Psoas muscle (tissue), 8 donors: Measurements from ENCODE around the gene ZNF185. TPM values are rescaled to one million over a fixed set of nuclear protein-coding genes. Genes with fewer than 3 reads are reported as not detected.

Experiments used
- ATAC-seq, 4 donors: fragments of 200-7000 bp; cut with Tn5 transposase; one replicate each; pipeline ENCODE4 v1.9.1; 2020; ENCODE audit warnings: moderate library complexity in 3 of 4, mild to moderate bottlenecking in 2 of 4
- DNase-seq, 2 donors: peaks; one replicate each; pipeline ENCODE4 v3.0.0-alpha.2; 2020
- H3K27ac ChIP-seq: fragments of 200-600 bp; one replicate; pipeline ENCODE4 v1.8.0; 2022
- H3K27me3 ChIP-seq, 3 donors: fragments of 200-600 bp in 1 of 3; one replicate each; pipeline versions ENCODE4 v1.6.1 to v1.8.0; 2013 to 2022; ENCODE audit warnings: low read length in 2 of 3, mild to moderate bottlenecking in 2 of 3, moderate library complexity in 1 of 3; ENCODE audit not compliant: insufficient read depth in 3 of 3
- H3K36me3 ChIP-seq, 2 donors: fragments of 200-600 bp in 1 of 2; one replicate each; pipeline versions ENCODE4 v1.6.1 to v1.8.0; 2013 to 2022; ENCODE audit warnings: low read depth in 1 of 2, mild to moderate bottlenecking in 1 of 2, moderate library complexity in 1 of 2; ENCODE audit not compliant: insufficient read depth in 1 of 2
- H3K4me1 ChIP-seq: fragments of 200-600 bp; one replicate; pipeline ENCODE4 v1.8.0; 2022
- H3K4me3 ChIP-seq: fragments of 200-600 bp; one replicate; pipeline ENCODE4 v1.8.0; 2022; ENCODE audit warnings: mild to moderate bottlenecking
- H3K9me3 ChIP-seq: fragments of 200-600 bp; one replicate; pipeline ENCODE4 v1.8.0; 2022
- WGBS, 3 donors: extraction: QIAGEN DNeasy Blood & Tissue Kit; methylation state at CpG; one replicate each; pipeline versions ENCODE4 v1.1.6 to v1.1.7; 2013; 5-methylcytosine and 5-hydroxymethylcytosine counted together
- intact Hi-C, 2 donors: fragments of 100-400 bp; cut with DNase I; formaldehyde crosslinking; loops; one replicate each; pipeline versions ENCODE4 v1.11.0 to v1.14.2; 2022
- polyA plus RNA-seq, 3 donors: library from polyadenylated mRNA; stranded (reverse); fragments of 200-250 nt; gene quantifications; one replicate each; pipeline ENCODE4 v1.2.3, GENCODE V29; 2013
- total RNA-seq, 4 donors: library from RNA; stranded (reverse); fragmentation: NEBNext Ultra II Directional in 2 of 4; extraction: Animal tissue kit (Norgen Biotek cat#: 25700) in 2 of 4; gene quantifications; one replicate each; pipeline versions ENCODE4 v1.2.1 to v1.2.4, GENCODE V29; 2021 to 2023
- TF ChIP-seq, protein P1 (sequence below): fragments of 200-600 bp; IDR thresholded peaks from one replicate; pipeline ENCODE4 v1.8.0; 2022; ENCODE audit warnings: antibody characterized with exemption
- donor health status: healthy with polysubstance abuse.
- donor health status: DM: no; HTN: no; CAD: no; lungs with moderate emphysema.
- donor health status: Bipolar disorder and iron deficiency.
- donor health status: healthy.
- donor health status: DM: yes; HTN: yes; CAD: no.
- donor health status: DM: no; HTN: no; CAD: no.
- donor health status: DM: no; HTN: no; CAD: no.
- donor health status: DM: yes; HTN: yes; CAD: no.

The ZNF185 gene
- total and polyA plus RNA-seq, 7 donors = 0.79 to 1.5 (median 1.3) TPM

DNA sequence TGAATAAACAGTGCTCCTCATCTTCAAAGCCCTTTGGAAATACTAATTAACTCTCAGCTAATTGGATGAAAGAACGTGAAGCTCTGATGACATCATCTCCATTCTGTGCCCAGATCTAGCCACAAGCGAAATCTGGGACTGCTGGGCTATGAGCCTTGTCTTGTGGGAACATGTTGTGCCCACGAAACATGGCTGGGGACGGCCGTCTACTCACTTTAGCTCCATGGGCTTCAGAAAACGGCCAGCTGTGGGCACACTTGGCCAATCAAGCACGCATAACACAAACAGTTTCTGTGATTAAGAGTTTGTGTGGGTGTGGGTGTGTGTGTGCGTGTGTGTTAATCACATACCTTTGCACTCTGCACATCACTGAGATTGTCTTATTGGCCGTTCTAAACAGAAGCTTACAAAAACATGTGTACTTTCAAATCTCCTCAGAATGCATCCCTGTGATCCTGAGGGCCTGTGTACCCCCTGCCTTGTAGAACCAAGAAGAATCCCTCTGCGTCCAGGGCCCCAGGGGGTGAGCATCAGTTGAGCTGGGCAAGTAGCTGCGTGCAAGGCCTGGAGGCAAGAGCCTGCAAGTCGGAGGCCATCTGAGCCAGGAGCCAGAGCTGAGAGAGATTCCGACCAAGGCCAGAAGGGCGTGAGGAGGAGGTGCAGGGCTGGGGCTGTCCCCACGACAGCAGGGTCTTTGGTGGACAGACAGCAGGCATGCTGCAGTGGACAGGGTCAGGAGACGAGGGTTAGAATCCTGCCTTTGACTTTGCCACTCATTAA, 18.7 kb upstream of the ZNF185 start:
- intact Hi-C loops = loop anchor here in 1 of 2 donors (10.0 kb wide), 1 partner anchor 56 kb away; no protein-coding TSS in a partner anchor
- Histone ChIP-seq H3K27ac (no peak overlapping the region), H3K4me1 (no peaks in the 10 kb centered on the region), H3K36me3 (no peaks in the 10 kb centered on the region), H3K27me3 (peaks cover 0 to 8% (median 0%) of the 10 kb centered on the region in 3 donors), H3K9me3 (no peaks in the 10 kb centered on the region), H3K4me3 (no peak overlapping the region)
- DNase-seq (no peak), ATAC-seq (no peak)
- TF ChIP-seq, protein P1, sequence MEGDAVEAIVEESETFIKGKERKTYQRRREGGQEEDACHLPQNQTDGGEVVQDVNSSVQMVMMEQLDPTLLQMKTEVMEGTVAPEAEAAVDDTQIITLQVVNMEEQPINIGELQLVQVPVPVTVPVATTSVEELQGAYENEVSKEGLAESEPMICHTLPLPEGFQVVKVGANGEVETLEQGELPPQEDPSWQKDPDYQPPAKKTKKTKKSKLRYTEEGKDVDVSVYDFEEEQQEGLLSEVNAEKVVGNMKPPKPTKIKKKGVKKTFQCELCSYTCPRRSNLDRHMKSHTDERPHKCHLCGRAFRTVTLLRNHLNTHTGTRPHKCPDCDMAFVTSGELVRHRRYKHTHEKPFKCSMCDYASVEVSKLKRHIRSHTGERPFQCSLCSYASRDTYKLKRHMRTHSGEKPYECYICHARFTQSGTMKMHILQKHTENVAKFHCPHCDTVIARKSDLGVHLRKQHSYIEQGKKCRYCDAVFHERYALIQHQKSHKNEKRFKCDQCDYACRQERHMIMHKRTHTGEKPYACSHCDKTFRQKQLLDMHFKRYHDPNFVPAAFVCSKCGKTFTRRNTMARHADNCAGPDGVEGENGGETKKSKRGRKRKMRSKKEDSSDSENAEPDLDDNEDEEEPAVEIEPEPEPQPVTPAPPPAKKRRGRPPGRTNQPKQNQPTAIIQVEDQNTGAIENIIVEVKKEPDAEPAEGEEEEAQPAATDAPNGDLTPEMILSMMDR = no peak
- 72 to 78% (median 76%) methylated on average over 16 of the region's 16 CpGs for WGBS, 3 donors

DNA sequence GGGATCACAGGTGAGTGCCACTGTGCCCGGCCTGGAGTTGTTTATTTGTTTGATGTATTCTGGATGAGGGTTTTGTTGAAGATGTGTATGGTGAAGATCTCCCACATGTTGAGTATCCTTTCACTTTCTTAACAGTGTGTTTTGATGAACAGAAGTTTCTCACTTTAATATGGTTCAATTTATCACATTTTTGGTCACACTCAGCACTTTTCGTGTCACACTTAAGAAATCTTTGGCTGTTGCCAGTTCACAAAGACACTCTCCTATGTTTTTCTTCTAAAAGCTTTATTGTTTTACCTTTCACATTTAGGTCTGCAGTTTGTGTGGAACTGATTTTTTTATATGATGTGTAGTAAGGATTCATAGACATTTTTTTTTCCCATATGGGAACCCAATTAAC, 16.6 kb upstream of the ZNF185 start:
- Histone ChIP-seq H3K9me3 (no peaks in the 10 kb centered on the region), H3K4me1 (no peaks in the 10 kb centered on the region), H3K36me3 (no peaks in the 10 kb centered on the region), H3K4me3 (no peak overlapping the region), H3K27me3 (peaks cover 0 to 8% (median 0%) of the 10 kb centered on the region in 3 donors), H3K27ac (no peak overlapping the region)
- TF ChIP-seq, protein P1 = no peak
- no peak for DNase-seq
- intact Hi-C loops = no loop called here
- no peak for ATAC-seq
- WGBS, 3 donors = 80 to 88% (median 87%) methylated on average over 2 of the region's 2 CpGs

DNA sequence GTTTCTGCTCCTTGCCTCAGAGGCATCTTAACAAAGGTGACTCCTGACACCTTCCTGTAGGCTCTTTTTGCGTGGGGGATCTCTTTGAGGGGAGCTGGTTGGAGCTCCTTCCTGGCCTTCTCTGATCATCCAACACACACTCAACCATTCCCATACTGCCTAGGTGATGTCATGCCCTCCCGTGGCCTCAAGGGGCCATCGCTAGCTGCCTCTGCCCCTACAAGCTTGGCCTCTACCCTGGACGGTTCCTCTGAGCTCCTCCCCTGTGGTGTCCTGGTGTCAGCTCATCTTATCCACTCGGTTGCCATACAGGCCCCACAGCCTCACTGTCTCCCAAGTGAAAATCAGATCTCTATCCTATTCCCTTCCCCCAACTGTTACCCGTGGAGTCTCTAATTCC, 13.7 kb upstream of the ZNF185 start:
- no peaks in the 10 kb centered on the region for H3K9me3 ChIP-seq
- no peaks in the 10 kb centered on the region for H3K36me3 ChIP-seq
- H3K27me3 ChIP-seq = no peaks in the 10 kb centered on the region
- TF ChIP-seq, protein P1 = no peak
- H3K27ac ChIP-seq = no peak overlapping the region
- 41 to 63% (median 58%) methylated on average over 4 to 6 of the region's 6 CpGs for WGBS, 3 donors
- no peak for ATAC-seq
- H3K4me3 ChIP-seq = no peak overlapping the region
- no peak for DNase-seq
- intact Hi-C loops = no loop called here
- H3K4me1 ChIP-seq = no peaks in the 10 kb centered on the region

DNA sequence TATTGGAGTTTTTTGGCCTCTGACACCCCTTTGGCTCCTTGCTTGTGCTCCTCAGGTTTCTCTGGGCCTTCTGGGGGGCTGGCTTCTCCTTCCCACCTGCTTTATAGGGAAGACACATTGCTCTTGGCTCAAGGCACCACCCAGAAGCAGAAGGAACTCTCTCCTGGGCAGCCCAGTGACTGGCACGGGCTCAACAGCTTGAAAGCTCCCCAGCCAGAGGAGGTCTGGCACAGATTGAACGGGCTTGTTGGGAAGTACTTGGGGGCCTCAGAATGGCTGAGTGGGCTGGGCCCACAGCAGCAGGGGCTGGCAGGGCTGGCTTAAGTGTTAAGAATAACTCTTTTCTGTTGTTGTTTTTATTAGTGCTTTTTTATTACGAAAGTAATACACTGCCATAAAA, 11.2 kb upstream of the ZNF185 start:
- Histone ChIP-seq H3K36me3 (no peaks in the 10 kb centered on the region), H3K27ac (no peak overlapping the region), H3K27me3 (peaks cover 0 to 20% (median 0%) of the 10 kb centered on the region in 3 donors), H3K4me3 (no peak overlapping the region), H3K4me1 (no peaks in the 10 kb centered on the region), H3K9me3 (no peaks in the 10 kb centered on the region)
- ATAC-seq (no peak), DNase-seq (no peak)
- WGBS, 3 donors = 31 to 39% (median 36%) methylated on average over 3 of the region's 3 CpGs
- intact Hi-C loops = no loop called here
- TF ChIP-seq, protein P1 = no peak

DNA sequence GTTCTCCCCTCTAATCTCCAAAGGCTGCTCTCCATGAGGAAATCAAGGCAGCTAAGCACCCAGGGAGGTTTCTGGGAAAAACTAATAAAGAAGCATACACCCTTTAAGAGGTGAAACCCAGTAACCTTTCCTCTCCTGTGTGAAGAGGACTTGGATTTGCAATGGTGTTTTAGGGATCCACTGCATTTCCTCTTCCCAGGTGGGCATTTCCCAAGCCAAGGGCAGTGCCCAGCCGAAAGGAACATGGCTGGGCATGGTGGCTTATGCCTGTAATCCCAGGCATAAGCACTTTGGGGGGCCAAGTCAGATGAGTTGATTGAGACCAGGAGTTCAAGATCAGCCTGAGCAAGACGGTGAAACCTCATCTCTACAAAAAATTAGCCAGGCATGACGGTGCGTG, 5.4 kb upstream of the ZNF185 start:
- Histone ChIP-seq H3K27me3 (peaks cover 0 to 41% (median under 1%) of the 10 kb centered on the region in 3 donors), H3K36me3 (no peaks in the 10 kb centered on the region), H3K4me3 (no peak overlapping the region), H3K27ac (no peak overlapping the region), H3K9me3 (no peaks in the 10 kb centered on the region), H3K4me1 (no peaks in the 10 kb centered on the region)
- ATAC-seq (no peak), DNase-seq (no peak)
- WGBS, 3 donors = 61 to 72% (median 62%) methylated on average over 4 of the region's 4 CpGs
- TF ChIP-seq, protein P1 = no peak
- intact Hi-C loops = no loop called here
